Esophagus (tissue), 2 donors: ENCODE measurements around the gene PACRG. TPM values are rescaled to one million over a fixed set of nuclear protein-coding genes. Genes with fewer than 3 reads are reported as not detected.

Source experiments
- H3K27ac ChIP-seq, 2 donors: one replicate each; pipeline ENCODE4 v1.5.1; 2013; ENCODE audit warnings: low read depth in 2 of 2, mild to moderate bottlenecking in 2 of 2, inconsistent platforms in 1 of 2, low read length in 1 of 2, moderate library complexity in 1 of 2
- H3K27me3 ChIP-seq, 2 donors: one replicate each; pipeline ENCODE4 v1.6.1; 2013; ENCODE audit warnings: low read length in 2 of 2, control low read depth in 1 of 2, mild to moderate bottlenecking in 1 of 2; ENCODE audit not compliant: insufficient read depth in 2 of 2, control insufficient read depth in 1 of 2
- H3K36me3 ChIP-seq, 2 donors: one replicate each; pipeline ENCODE4 v1.6.1; 2013; ENCODE audit warnings: low read length in 1 of 2; ENCODE audit not compliant: control insufficient read depth in 2 of 2, insufficient read depth in 2 of 2
- H3K4me1 ChIP-seq, 2 donors: one replicate each; pipeline ENCODE4 v1.6.1; 2013; ENCODE audit warnings: low read length in 1 of 2; ENCODE audit not compliant: control insufficient read depth in 2 of 2, insufficient read depth in 2 of 2
- H3K4me3 ChIP-seq, 2 donors: one replicate each; pipeline ENCODE4 v1.5.1; 2013; ENCODE audit warnings: low read length in 2 of 2, mild to moderate bottlenecking in 2 of 2, low read depth in 1 of 2, moderate library complexity in 1 of 2
- H3K9me3 ChIP-seq, 2 donors: one replicate each; pipeline ENCODE4 v1.6.1; 2013; ENCODE audit warnings: mild to moderate bottlenecking in 2 of 2, low read depth in 1 of 2, low read length in 1 of 2, moderate library complexity in 1 of 2; ENCODE audit not compliant: control insufficient read depth in 2 of 2, insufficient read depth in 1 of 2
- WGBS, 2 donors: extraction: QIAGEN DNeasy Blood & Tissue Kit; methylation state at CpG; one replicate each; pipeline ENCODE4 v1.1.7; 2013; 5-methylcytosine and 5-hydroxymethylcytosine counted together
- polyA plus RNA-seq, 2 donors: library from polyadenylated mRNA; stranded (reverse); fragments of 200-250 nt; gene quantifications; one replicate each; pipeline ENCODE4 v1.2.3, GENCODE V29; 2013
- donor health status: healthy with polysubstance abuse.
- donor health status: Bipolar disorder and iron deficiency.

Gene PACRG
- polyA plus RNA-seq, 2 donors = 0.39 to 0.44 TPM

DNA sequence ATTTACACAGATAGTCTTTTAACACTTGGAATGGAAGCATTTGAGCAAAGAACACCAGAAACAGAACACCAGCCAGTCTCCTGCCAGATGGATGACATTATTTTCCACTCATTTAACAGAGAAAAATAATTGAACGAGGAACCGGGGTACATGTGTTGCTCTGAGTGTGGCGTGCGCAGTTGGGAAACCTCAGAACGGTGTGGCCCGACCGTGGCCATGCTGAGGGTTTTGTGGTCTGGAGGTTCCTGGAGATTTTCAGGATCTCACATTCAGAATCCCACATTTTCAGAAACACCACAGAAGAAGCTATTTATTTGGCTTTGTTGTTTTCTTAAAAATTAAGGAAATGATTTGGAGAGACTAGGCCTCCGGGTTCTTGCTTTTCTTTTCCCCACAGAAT is 559.9 kb downstream of the PACRG start:
- H3K4me3 ChIP-seq = no peak overlapping the region
- H3K27me3 ChIP-seq = no peaks in the 10 kb centered on the region
- H3K27ac ChIP-seq = no peak overlapping the region

DNA sequence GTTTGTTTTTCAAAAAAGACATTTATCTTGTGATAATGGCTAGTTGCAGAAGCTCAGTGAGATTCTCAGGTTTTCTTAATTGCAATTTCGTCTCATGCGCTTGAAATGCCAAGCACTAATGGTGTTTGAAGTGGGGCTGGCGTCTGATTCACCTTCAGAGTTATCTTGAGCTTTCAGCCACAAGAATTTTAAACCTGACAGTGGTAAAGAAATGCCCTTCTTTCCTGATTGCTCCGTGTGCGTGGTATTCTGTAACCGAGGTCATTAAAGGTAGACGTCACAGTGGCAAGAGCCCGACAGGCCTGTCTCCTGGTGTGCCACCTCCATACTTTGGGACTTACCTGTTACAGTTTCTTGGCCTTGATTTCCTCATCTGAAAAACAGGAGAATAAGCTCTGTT is 560.3 kb downstream of the PACRG start:
- Histone ChIP-seq H3K4me3 (no peak overlapping the region), H3K4me1 (no peaks in the 10 kb centered on the region), H3K9me3 (no peaks in the 10 kb centered on the region), H3K27ac (no peak overlapping the region), H3K27me3 (no peaks in the 10 kb centered on the region), H3K36me3 (no peaks in the 10 kb centered on the region)
- WGBS, 2 donors = 92 to 93% methylated on average over 8 of the region's 8 CpGs

More for the DNA sequence above, 559.9 kb downstream of the PACRG start:
- Histone ChIP-seq H3K9me3 (no peaks in the 10 kb centered on the region), H3K36me3 (no peaks in the 10 kb centered on the region), H3K4me1 (no peaks in the 10 kb centered on the region)
- WGBS, 2 donors = 93 to 95% methylated on average over 8 of the region's 8 CpGs

DNA sequence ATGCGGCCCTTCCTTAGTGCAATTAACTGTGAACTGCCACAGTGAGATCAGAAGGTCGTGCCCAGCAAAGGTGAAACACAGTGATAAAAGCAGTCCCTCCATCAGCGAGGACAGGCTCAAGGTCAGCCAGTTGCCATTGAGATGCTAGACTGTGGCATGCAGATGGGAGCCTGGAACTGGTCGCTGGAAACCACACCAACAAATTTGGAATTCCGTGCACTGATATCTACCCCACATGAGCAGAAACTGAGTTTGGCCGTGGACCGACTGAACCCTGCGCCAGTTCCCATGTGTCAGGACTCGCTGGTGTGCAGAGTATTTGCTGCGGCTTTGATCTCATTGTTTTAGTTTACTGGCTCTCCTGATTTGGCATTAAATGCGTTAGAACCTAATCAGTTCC is 561.1 kb downstream of the PACRG start:
- Histone ChIP-seq H3K4me1 (no peaks in the 10 kb centered on the region), H3K27me3 (no peaks in the 10 kb centered on the region), H3K36me3 (no peaks in the 10 kb centered on the region), H3K9me3 (no peaks in the 10 kb centered on the region), H3K27ac (no peak overlapping the region), H3K4me3 (no peak overlapping the region)
- WGBS, 2 donors = 90% methylated on average over 11 of the region's 11 CpGs

DNA sequence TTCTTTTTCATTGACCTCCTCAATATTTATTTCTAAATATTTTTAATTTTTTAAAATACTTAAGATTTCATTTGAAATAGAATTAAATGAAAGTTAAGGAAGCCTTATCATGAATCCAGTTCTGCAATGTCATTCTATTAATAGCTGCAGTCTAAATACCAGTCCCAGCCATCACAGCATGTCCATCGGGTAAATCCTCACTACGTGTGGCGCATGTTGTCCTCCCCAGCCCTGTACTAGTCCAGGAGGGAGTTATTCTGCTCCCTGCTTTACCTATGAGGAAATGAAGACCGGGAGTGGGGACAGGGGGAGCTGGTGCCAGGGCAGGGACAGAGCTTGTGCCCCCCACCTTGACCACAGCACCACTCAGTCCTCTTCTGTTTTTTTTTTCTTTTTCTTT is 561.7 kb downstream of the PACRG start:
- Histone ChIP-seq H3K4me3 (no peak overlapping the region), H3K9me3 (no peaks in the 10 kb centered on the region), H3K4me1 (no peaks in the 10 kb centered on the region), H3K36me3 (no peaks in the 10 kb centered on the region), H3K27ac (no peak overlapping the region), H3K27me3 (no peaks in the 10 kb centered on the region)
- 88 to 92% methylated on average over 4 of the region's 4 CpGs for WGBS, 2 donors

DNA sequence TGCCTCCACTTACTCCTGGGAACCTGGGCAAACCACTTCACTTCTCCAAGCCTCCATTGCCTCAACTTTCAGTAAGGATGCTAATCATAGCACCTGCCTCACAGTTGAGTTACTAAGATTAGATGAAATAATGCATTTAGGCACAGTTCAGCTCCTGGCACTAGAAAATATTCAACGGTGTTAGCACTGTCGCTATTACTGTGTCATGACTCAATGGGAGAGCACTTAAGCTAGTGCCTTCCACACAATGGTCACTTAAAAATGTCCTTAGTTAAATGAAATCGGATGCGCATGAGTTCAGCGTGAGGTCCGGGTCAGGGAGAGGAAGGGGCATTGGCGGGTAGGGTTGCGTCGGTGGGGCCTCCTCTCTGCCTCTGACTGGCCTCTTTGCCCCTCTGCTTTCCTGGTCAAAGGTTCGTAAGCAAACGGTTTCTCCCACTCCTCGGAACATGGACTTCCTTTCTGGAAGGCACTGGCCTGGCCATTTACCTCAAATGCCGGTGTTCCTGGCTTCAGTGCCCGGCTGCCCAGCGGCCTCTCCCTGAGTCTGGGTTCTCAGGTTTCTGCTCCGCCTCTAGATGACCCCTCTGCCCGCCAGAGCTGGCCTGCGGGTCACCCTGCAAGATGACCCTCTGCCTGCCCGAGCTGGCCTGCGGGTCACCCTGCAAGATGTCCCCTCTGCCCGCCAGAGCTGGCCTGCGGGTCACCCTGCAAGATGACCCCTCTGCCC is 562.9 kb downstream of the PACRG start:
- Histone ChIP-seq H3K27ac (no peak overlapping the region), H3K27me3 (no peaks in the 10 kb centered on the region), H3K4me3 (no peak overlapping the region), H3K4me1 (no peaks in the 10 kb centered on the region), H3K9me3 (no peaks in the 10 kb centered on the region), H3K36me3 (no peaks in the 10 kb centered on the region)
- WGBS, 2 donors = 90 to 91% methylated on average over 21 to 22 of the region's 22 CpGs

DNA sequence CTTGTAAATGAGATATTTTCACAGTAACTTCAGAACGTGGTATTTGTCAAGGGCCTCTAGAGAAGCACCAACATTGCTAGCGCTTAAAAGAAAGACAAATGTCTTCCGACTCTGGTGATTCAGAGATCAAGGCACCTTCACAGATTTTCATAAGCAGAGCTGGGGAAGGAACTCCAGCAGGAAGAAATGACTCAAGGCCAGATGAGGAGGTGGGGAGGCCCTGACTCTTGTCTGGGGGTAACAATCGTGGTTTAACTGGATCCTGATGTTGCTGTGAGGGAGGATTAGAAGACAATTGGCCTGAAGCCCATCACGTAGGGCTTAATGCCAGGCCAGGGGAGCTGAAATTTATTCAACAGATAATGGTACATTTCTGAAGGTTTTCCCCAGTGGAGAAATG is 563.8 kb downstream of the PACRG start:
- Histone ChIP-seq H3K27me3 (no peaks in the 10 kb centered on the region), H3K9me3 (no peaks in the 10 kb centered on the region), H3K27ac (no peak overlapping the region), H3K36me3 (no peaks in the 10 kb centered on the region), H3K4me1 (no peaks in the 10 kb centered on the region), H3K4me3 (no peak overlapping the region)
- 71 to 75% methylated on average over 5 of the region's 5 CpGs for WGBS, 2 donors

DNA sequence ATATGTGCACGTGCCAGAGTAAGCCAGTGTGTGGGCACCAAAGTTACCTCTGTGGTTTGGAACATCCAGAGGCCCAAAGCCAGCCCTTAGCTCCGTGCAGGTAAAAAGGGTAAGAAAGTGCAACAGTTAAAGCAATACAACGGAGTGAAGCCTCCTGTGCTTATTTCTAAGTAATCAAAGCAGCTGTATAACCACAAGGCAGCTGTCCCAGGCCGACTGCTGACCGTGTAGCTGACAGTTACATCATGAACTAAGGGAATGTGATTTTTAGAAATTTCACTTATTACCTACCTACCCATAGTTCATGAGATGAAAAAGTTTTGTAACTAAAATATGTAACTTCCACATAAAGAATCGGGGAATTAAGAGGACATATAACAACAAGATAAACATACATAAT is 565.5 kb downstream of the PACRG start:
- H3K4me1 ChIP-seq = no peaks in the 10 kb centered on the region
- no peaks in the 10 kb centered on the region for H3K36me3 ChIP-seq
- H3K9me3 ChIP-seq = no peaks in the 10 kb centered on the region
- no peak overlapping the region for H3K27ac ChIP-seq
- H3K27me3 ChIP-seq = no peaks in the 10 kb centered on the region
- no peak overlapping the region for H3K4me3 ChIP-seq
- 80% methylated on average over 6 of the region's 6 CpGs for WGBS, 2 donors

DNA sequence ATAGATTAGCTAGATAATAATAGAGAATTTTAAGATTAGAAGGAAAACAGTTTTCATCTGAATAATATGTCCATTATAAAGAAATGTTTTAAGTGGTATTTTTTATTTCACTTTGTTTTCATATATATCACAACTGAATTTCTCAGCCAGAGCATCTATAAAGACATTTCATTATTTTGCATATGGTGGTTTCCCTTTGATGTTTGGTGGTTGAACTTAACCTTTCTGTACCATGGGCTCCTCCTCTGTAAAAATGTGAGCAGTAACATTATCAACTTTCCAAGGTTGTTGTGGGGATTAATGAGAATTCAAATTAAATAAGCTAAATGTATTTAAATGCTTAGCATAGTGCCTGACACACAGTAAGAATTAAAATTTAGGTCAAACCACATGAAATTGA is 567.0 kb downstream of the PACRG start:
- no peaks in the 10 kb centered on the region for H3K4me1 ChIP-seq
- H3K27ac ChIP-seq = no peak overlapping the region
- H3K27me3 ChIP-seq = no peaks in the 10 kb centered on the region
- H3K9me3 ChIP-seq = no peaks in the 10 kb centered on the region
- no peaks in the 10 kb centered on the region for H3K36me3 ChIP-seq
- no peak overlapping the region for H3K4me3 ChIP-seq

DNA sequence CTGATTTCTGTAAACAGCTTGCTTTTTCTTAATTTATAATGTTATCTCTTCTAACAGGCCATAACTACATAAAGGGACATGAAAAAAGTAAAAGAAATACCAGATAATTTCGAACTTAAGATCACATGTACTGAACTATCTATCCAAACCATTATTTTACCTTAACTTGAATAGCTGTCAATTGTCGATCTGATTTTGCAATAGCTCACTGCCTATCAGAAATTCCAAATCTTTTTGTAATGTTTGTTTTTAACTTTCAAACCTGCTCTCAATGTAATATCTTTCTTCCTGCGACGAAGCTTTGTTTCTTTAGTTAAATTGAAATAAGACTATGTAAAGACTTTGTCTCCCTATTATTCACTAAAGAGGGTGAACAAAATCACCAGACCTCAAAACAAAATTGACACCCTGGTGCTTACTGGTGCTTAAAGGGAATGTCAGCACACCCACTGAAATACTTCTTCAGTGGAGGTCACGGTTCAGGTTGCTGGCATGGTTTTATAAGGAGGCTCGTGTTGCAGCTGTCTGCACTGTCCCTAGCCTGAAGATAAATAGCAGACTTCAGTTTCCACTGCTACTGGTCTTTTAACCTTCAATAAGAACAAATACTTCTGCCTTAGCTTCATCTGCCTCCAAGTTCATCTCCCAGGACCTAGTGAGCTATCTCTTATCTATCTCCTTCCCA is 569.2 kb downstream of the PACRG start:
- Histone ChIP-seq H3K27me3 (no peaks in the 10 kb centered on the region), H3K9me3 (no peaks in the 10 kb centered on the region), H3K36me3 (no peaks in the 10 kb centered on the region), H3K4me3 (no peak overlapping the region), H3K4me1 (no peaks in the 10 kb centered on the region), H3K27ac (no peak overlapping the region)
- WGBS, 2 donors = 62 to 73% methylated on average over 6 of the region's 6 CpGs
